Liver (tissue), 9 donors: ENCODE results near the gene NCLN. TPM values are rescaled to one million over a fixed set of nuclear protein-coding genes. Genes with fewer than 3 reads are reported as not detected.

Experiments
- DNase-seq: peaks from one replicate; pipeline ENCODE4 v3.0.0-alpha.2; 2017; ENCODE audit warnings: low spot score
- H3K27ac ChIP-seq, 2 donors: one replicate each; pipeline ENCODE4 v1.7.0; 2013; ENCODE audit warnings: inconsistent platforms in 2 of 2, low read length in 2 of 2, control low read depth in 1 of 2, low read depth in 1 of 2, mild to moderate bottlenecking in 1 of 2
- H3K27me3 ChIP-seq, 4 donors: one replicate each; pipeline versions ENCODE4 v1.6.1 to v1.7.0; 2013; ENCODE audit warnings: low read length in 3 of 4, inconsistent platforms in 1 of 4, mild to moderate bottlenecking in 1 of 4, moderate library complexity in 1 of 4; ENCODE audit not compliant: control insufficient read depth in 4 of 4, insufficient read depth in 4 of 4
- H3K36me3 ChIP-seq, 4 donors: one replicate each; pipeline versions ENCODE4 v1.6.1 to v1.7.0; 2013; ENCODE audit warnings: low read length in 3 of 4, mild to moderate bottlenecking in 3 of 4, low read depth in 1 of 4, moderate library complexity in 1 of 4; ENCODE audit not compliant: control insufficient read depth in 4 of 4, insufficient read depth in 3 of 4
- H3K4me1 ChIP-seq, 4 donors: one replicate each; pipeline versions ENCODE4 v1.6.1 to v1.7.0; 2013; ENCODE audit warnings: low read length in 3 of 4, mild to moderate bottlenecking in 3 of 4, moderate library complexity in 1 of 4; ENCODE audit not compliant: control insufficient read depth in 4 of 4, insufficient read depth in 4 of 4
- H3K4me3 ChIP-seq, 3 donors: one replicate each; pipeline versions ENCODE4 v1.6.1 to v1.7.0; 2013; ENCODE audit warnings: low read length in 3 of 3, control low read depth in 1 of 3, low read depth in 1 of 3, mild to moderate bottlenecking in 1 of 3
- H3K9ac ChIP-seq, 2 donors: one replicate each; pipeline ENCODE4 v1.7.0; 2013; ENCODE audit warnings: low read length in 2 of 2, mild to moderate bottlenecking in 2 of 2, moderate library complexity in 2 of 2, control low read depth in 1 of 2, low read depth in 1 of 2
- H3K9me3 ChIP-seq, 4 donors: one replicate each; pipeline versions ENCODE4 v1.6.1 to v1.7.0; 2013; ENCODE audit warnings: low read length in 3 of 4; ENCODE audit not compliant: control insufficient read depth in 4 of 4
- ATF3 ChIP-seq: IDR thresholded peaks from 2 replicates; pipeline ENCODE4 v1.6.1; 2016; ENCODE audit warnings: antibody characterized with exemption
- CTCF ChIP-seq: fragments of 150-350 bp; IDR thresholded peaks from 2 replicates; pipeline ENCODE4 v1.5.1; 2017; ENCODE audit warnings: improper control_type of control experiment, low read depth, low read length; ENCODE audit not compliant: missing input control
- EGR1 ChIP-seq, 2 donors: IDR thresholded peaks; 2 replicates each; pipeline ENCODE4 v1.6.1; 2016 to 2018; ENCODE audit warnings: antibody characterized with exemption in 2 of 2, low read depth in 2 of 2
- FOXA2 ChIP-seq: IDR thresholded peaks from 2 replicates; pipeline ENCODE4 v1.6.1; 2016; ENCODE audit warnings: antibody characterized with exemption
- GABPA ChIP-seq, 2 donors: IDR thresholded peaks in 1 of 2; conservative IDR thresholded peaks in 1 of 2; 2 replicates each; pipeline ENCODE4 v1.6.1; 2016; ENCODE audit warnings: antibody characterized with exemption in 2 of 2, mild to moderate bottlenecking in 1 of 2, moderate library complexity in 1 of 2
- MAX ChIP-seq: IDR thresholded peaks from 2 replicates; pipeline ENCODE4 v1.6.1; 2016; ENCODE audit warnings: antibody characterized with exemption
- NR2F2 ChIP-seq: IDR thresholded peaks from 2 replicates; pipeline ENCODE4 v1.6.1; 2016; ENCODE audit warnings: antibody characterized with exemption
- RAD21 ChIP-seq, 2 donors: IDR thresholded peaks; 2 replicates each; pipeline ENCODE4 v1.6.1; 2016; ENCODE audit warnings: antibody characterized with exemption in 2 of 2, mild to moderate bottlenecking in 2 of 2
- YY1 ChIP-seq: IDR thresholded peaks from 2 replicates; pipeline ENCODE4 v1.6.1; 2016; ENCODE audit warnings: antibody characterized with exemption, mild to moderate bottlenecking
- ZBTB33 ChIP-seq: IDR thresholded peaks from 2 replicates; pipeline ENCODE4 v1.6.1; 2016; ENCODE audit warnings: antibody characterized with exemption
- WGBS: extraction: QIAGEN DNeasy Blood & Tissue Kit; methylation state at CpG from one replicate; pipeline ENCODE4 v1.1.7; 2013; 5-methylcytosine and 5-hydroxymethylcytosine counted together
- polyA plus RNA-seq, 2 donors: library from polyadenylated mRNA; stranded (reverse) in 1 of 2; unstranded in 1 of 2; fragments of 200-250 nt in 1 of 2; fragments of >200 nt in 1 of 2; fragmentation: Nextera tagmentation in 1 of 2; extraction: Ambion mirVana in 1 of 2; gene quantifications; one replicate each; pipeline versions ENCODE4 v1.2.1 to v1.2.3, GENCODE V29; 2013 to 2015
- total RNA-seq, 2 donors: library from RNA; depleted of rRNA; stranded (reverse); fragments of >200 nt; gene quantifications; one replicate each; pipeline ENCODE4 v1.2.3, GENCODE V29; 2014
- donor health status: healthy.
- donor health status: healthy.
- donor health status: healthy.
- donor health status: healthy.
- donor health status: healthy.

NCLN gene
- total and polyA plus RNA-seq, 4 donors, result 29.5 to 50.8 (median 38.4) TPM

GRCh38 chr19:3249408-3249807, 63.7 kb downstream of the NCLN start:
- no peak for TF ChIP-seq GABPA (IDR thresholded peaks at IDR 0.05 in 1 of 2, conservative IDR thresholded peaks at IDR 0.05 in 1 of 2)
- TF ChIP-seq ATF3, result no peak
- TF ChIP-seq NR2F2, result no peak
- no peak for TF ChIP-seq RAD21 (IDR thresholded peaks at IDR 0.05)
- WGBS, result 79% methylated on average over 10 of the region's 10 CpGs
- Histone ChIP-seq H3K27ac (no peak overlapping the region), H3K4me3 (no peak overlapping the region), H3K9ac (no peak overlapping the region), H3K4me1 (no peaks in the 10 kb centered on the region), H3K9me3 (peaks cover 3 to 14% (median 7%) of the 10 kb centered on the region in 4 donors), H3K27me3 (no peaks in the 10 kb centered on the region), H3K36me3 (no peaks in the 10 kb centered on the region)
- DNase-seq, result no peak

GRCh38 chr19:3250675-3251074, 64.9 kb downstream of the NCLN start:
- Histone ChIP-seq H3K4me3 (no peak overlapping the region), H3K4me1 (no peaks in the 10 kb centered on the region), H3K36me3 (no peaks in the 10 kb centered on the region), H3K27ac (no peak overlapping the region), H3K27me3 (no peaks in the 10 kb centered on the region), H3K9ac (no peak overlapping the region), H3K9me3 (peaks cover 3 to 14% (median 7%) of the 10 kb centered on the region in 4 donors)
- no peak for DNase-seq
- peak; percentile 51 for TF ChIP-seq CTCF
- TF ChIP-seq FOXA2, result no peak
- WGBS, result 70% methylated on average over 7 of the region's 7 CpGs

- H3K27me3 ChIP-seq, result no peaks in the 10 kb centered on the region
- no peak for TF ChIP-seq FOXA2
- no peak for TF ChIP-seq YY1
- TF ChIP-seq MAX, result no peak
- TF ChIP-seq EGR1 (IDR thresholded peaks at IDR 0.05; ENCODE audit: low read depth in 2 of 2), result no peak
- no peak for TF ChIP-seq CTCF
- TF ChIP-seq ZBTB33, result no peak
Measured at GRCh38 chr19:3251229-3251628, 65.5 kb downstream of the NCLN start.

More at GRCh38 chr19:3251229-3251628, 65.5 kb downstream of the NCLN start:
- Histone ChIP-seq H3K27ac (no peak overlapping the region), H3K36me3 (no peaks in the 10 kb centered on the region), H3K4me3 (no peak overlapping the region), H3K9me3 (peaks cover 3 to 14% (median 7%) of the 10 kb centered on the region in 4 donors), H3K4me1 (no peaks in the 10 kb centered on the region), H3K9ac (no peak overlapping the region)
- DNase-seq, result no peak
- WGBS, result 80% methylated on average over 8 of the region's 8 CpGs
